GM19328 (cell line): ENCODE results near the gene EPC1.
"Not testable (repeated sequence)": the region's sequence is repeated elsewhere in the genome, so short reads cannot be mapped to it uniquely, and the experiment has no call there.

Experiments used
- ATAC-seq: cut with Tn5 transposase; IDR thresholded peaks from one replicate; pipeline ENCODE4 v1.9.1; 2021; ENCODE audit warnings: mild to moderate bottlenecking, moderate library complexity; ENCODE audit not compliant: unreplicated experiment

The EPC1 gene

DNA sequence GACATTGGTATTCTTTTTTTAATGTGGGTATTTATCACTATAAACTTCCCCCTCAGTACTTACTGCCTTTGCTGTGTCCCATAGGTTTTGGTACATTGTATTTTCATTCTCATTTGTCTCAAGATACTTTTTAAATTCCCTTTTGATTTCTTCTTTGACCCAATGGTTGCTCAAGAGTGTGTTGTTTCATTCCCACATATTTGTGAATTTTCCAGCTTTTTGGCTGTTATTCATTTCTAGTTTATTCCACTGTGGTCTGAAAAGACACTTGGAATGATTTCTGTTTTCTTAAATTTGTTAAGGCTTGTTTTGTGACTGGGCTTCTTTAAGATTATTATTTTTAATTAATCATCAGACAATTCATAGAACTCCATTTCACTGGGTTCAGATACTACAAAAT lies 105.0 kb downstream of the EPC1 start:
- no peak for ATAC-seq

DNA sequence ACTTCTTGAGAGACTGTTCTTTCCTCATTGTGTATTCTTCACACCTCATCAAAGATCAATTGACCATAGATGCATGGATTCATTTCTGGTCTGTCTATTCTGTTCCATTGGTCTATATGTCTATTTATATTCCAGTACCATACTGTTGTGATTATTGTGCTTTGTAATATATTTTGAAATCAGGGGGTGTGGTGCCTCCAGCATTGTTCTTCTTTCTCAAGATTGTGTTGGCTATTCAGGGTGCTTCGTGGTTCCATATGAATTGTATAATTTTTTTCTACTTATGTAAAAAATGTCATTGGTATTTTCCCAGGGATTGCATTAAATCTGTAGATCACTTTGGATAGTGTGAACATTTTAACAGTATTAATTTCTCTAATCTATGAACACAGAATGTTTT lies 106.5 kb downstream of the EPC1 start:
- ATAC-seq: no peak

DNA sequence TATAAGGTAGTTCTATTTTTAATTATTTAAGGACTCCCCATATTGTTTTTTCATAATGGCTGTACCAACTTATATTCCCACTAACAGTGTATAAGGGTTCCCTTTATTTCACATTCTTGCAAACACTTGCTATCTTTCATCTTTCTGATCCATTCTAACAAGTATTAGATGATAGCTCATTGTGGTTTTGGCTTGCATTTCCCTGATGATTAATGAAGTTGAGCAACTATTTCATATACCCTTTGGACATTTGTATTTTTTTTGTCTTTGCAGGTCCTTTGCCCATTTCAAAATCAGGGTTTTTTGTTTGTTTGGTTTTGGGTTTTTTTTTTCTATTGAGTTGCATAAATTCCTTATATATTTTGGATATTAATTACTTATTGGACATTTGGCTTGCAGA lies 107.2 kb downstream of the EPC1 start:
- no peak for ATAC-seq

DNA sequence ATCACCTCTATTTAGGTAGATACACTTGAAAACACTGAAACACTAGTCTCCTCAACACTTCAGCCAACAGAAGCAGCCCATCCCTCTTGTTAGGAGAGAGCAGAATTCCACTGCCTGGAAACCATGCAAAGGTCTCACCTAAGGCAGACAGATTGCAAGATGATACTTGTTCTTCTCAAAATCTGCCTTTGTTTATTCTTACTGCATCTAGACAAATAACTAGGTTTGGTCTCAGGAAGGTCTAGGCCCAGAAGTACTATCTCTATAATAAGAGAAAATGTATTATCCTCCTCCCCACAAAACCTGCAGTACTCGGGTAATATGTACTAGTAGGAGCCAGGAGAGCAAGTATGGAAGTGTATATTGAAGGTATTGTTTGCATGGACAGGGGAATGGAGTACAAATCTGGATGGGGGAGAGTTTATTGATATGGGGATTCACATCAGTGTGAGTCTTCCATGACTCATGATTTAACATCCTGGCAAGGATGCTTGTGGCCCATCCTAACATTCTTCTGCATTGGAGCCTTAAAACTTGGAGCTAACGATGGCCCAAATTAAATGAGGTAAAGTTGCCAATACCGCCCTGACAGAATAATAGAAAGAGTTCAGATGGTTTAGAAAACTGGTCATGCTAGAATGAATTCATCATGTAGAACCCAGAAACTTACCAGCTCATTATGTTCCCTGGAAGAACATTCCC lies 109.2 kb downstream of the EPC1 start:
- no peak for ATAC-seq

DNA sequence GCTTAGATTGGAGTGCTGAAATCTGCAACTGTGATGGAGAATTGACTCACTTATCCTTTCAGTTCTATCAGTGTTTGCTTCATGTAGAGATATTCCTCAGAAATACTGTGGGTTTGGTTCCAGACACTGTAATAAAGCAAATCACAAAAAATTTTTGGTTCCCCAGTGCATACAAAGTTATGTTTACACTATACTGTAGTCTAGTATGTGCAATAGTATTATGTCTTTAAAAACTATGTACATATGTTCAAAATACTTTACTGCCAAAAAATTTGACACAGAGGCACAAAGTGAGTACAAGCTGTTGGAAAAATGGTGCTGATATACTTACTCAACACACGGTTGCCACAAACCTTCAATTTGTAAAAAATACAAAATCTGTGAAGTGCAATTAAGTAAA lies 112.5 kb downstream of the EPC1 start:
- ATAC-seq: no peak

DNA sequence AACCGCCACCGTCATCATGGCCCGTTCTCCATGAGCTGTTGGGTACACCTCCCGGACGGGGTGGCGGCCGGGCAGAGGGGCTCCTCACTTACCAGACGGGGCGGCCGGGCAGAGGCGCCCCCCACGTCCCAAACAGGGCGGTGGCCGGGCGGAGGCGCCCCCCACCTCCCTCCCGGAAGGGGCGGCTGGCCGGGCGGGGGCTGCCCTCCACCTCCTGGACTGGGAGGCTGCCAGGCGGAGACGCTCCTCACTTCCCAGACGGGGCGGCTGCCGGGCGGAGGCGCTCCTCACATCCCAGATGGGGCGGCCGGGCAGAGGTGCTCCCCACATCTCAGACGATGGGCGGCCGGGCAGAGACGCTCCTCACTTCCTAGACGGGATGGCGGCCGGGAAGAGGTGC lies 113.6 kb downstream of the EPC1 start:
- not testable (repeated sequence) for ATAC-seq

DNA sequence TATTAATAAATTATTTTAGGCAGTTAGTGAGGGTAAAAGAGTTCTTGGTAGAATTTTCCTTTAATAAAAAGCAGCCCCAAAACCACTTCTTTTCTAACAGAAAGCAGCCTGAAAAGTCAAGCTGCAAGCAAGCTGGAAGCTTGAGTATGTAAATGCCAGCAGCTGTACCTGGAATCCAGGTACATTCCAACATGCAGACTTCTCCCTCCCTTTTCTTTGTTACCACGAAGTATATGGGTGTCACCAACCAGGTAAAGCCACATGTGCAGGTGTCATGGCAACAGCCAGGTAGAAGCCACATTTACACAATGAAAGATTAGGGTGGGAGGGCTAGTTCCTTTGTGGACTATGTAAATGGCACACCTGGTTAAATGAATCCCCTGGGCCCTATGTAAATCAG lies 114.6 kb downstream of the EPC1 start:
- no peak for ATAC-seq

DNA sequence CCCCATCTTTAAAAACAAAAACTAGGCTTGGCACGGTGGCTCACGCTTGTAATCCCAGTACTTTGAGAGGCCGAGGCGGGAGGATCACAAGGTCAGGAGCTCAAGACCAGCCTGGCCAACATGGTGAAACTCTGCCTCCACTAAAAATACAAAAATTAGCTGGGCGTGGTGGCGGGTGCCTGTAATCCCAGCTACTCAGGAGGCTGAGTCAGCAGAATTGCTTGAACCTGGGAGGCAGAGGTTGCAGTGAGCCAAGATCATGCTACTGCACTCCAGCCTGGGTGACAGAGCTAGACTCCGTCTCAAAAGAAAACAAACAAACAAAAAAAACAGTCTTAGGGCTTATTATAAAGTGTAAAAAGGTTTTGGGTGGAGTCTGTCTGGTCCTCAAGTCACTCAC lies 117.2 kb downstream of the EPC1 start:
- not testable (repeated sequence) for ATAC-seq

DNA sequence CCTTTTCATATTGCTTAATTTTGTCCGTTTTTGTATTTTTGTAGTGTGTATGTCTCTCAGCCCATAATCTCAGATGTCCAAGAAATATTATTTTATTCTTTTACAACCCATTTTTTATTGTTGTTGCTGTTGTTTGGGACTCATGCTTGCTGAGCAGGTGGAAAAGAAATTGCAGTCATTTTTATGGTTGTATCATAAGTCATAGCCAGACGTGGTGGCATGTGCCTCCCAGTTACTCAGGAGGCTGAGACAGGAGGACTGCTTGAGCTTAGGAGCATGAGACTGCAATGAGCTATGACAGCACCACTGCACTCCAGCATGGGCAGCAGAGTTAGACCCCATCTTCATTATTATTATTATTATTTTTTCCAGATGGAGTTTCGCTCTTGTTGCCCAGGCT lies 117.8 kb downstream of the EPC1 start:
- no peak for ATAC-seq

DNA sequence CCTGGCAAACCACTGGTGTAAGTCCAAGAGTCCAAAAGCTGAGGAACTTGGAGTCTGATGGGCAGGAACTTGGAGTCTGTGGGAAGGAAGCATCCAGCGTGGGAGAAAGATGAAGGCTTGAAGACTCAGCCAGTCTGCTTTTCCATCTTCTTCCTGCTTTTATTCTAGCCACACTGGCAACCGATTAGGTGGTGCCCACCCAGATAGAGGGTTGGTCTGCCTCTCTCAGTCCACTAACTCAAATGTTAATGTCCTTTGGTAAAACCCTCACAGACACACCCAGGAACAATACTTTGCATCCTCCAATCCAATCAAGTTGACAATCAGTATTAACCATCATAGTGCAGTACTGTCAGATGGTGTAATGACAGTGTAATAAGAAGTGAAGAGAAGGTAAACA lies 119.2 kb downstream of the EPC1 start:
- ATAC-seq: no peak

DNA sequence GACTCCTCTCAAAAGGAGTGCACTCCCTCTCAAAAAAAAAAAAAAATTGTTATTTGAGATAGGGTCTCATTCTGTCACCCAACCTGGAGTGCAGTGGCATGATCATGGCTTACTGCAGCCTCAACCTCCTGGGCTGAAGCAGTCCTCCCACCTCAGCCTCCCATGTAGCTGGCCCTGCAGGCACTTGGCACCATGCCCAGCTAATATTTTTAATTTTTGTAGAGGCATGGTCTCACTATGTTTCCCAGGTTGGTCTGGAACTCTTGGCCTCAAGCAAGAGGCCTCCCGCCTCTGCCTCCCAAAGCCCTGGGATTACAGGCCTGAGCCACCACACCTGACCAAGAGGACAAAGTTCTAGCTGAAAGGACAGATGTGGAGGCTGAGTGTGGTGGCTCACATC lies 120.3 kb downstream of the EPC1 start:
- no peak for ATAC-seq

DNA sequence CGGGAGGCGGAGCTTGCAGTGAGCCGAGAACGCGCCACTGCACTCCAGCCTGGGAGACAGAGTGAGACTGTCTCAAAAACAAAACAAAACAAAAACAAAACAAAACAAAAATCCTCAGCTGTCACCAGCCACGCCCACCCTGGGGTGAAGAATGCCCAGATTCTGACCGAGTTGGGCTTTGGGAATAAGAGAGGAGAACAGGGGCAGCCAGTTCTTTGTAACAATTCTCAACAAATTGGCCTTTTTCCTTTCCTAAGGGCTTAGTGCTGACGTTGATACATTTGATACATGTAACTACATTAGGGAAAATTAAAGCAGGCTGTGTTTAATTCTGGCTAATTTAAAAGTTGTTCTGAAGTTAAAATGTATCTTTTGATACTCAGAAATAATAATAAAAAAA lies 121.0 kb downstream of the EPC1 start:
- no peak for ATAC-seq

DNA sequence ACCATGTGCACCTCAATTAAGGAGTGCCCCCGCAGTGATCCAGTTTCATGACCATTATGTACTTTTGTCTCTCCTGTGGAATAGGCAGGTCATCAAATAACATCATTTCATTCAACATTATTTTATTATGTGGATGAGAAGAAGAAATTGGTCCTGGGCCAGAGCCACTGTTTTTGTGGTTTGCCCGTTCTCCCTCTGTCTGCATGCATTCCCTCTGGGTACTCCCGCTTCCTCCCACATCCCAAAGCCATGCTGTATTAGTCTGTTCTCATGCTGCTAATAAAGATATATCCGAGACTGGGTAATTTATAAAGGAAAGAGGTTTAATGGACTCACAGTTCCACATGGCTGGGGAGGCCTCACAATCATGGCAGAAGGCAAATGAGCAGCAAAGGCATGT lies 124.6 kb downstream of the EPC1 start:
- not testable (repeated sequence) for ATAC-seq

DNA sequence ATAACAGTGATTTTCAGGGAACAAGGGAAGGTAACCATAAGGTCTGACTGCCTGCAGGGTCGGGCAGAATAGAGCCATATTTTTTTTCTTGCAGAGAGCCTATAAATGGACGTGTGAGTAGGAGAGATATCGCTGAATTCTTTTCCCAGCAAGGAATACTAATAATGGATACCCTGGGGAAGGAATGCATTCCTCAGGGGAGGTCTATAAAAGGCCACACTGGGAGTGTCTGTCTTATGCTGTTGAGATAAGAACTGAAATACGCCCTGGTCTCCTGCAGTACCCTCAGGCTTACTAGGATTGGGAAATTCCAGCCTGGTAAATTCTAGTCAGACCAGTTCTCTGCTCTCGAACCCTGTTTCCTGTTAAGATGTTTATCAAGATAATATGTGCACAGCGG lies 127.8 kb downstream of the EPC1 start:
- not testable (repeated sequence) for ATAC-seq

DNA sequence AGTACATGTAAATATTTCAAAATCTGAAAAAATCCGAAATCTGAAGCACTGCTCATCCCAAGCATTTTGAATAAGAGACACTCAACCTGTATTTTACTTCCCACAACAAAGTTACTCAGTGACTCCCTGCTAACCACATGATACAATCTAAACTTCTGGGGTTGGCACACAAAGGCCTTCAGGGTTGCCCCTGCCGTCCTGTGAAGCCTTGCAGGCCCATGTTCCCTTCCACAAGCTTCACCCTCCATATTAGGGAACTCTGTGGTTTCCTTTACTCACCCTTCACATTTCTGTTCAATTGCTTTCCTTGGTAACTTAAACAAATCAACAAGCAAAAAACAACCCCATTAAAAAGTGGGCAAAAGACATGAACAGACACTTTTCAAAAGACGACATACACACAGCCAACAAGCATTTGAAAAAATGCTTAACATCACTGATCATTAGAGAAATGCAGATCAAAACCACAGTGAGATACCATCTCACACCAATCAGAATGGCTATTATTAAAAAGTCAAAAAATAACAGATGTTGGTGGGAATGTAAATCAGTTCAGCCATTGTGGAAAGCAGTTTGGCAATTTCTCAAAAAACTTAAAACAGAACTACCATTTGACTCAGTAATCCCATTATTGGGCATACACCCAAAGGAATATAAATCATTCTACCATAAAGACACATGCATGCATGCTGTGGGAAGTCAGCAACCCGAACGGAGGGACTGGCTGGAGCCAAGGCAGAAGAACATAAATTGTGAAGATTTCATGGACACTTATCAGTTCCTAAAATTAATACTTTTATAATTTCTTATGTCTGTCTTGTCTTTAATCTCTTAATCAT lies 128.5 kb downstream of the EPC1 start:
- ATAC-seq: not testable (repeated sequence)
